Muscle layer of duodenum (tissue), 2 donors: ENCODE data around the gene ACTR3C.
A peak's percentile ranks its signal among the peaks of the same experiment; 100 is the strongest.

Source experiments
- H3K27ac ChIP-seq: one replicate; pipeline ENCODE4 v1.7.0; 2013; ENCODE audit warnings: mild to moderate bottlenecking, low read length
- H3K27me3 ChIP-seq: one replicate; pipeline ENCODE4 v1.7.0; 2013; ENCODE audit warnings: low read depth, mild to moderate bottlenecking, control low read depth, low read length
- H3K36me3 ChIP-seq, 2 donors: one replicate each; pipeline ENCODE4 v1.7.0; 2013; ENCODE audit warnings: low read length in 2 of 2, control low read depth in 1 of 2, mild to moderate bottlenecking in 1 of 2; ENCODE audit not compliant: insufficient read depth in 2 of 2, control insufficient read depth in 1 of 2
- H3K4me1 ChIP-seq, 2 donors: one replicate each; pipeline ENCODE4 v1.7.0; 2013; ENCODE audit warnings: low read length in 2 of 2, mild to moderate bottlenecking in 2 of 2, control low read depth in 1 of 2, moderate library complexity in 1 of 2; ENCODE audit not compliant: insufficient read depth in 2 of 2, control insufficient read depth in 1 of 2
- H3K4me3 ChIP-seq, 2 donors: one replicate each; pipeline ENCODE4 v1.7.0; 2013; ENCODE audit warnings: low read length in 2 of 2, low read depth in 1 of 2, mild to moderate bottlenecking in 1 of 2
- H3K9me3 ChIP-seq, 2 donors: one replicate each; pipeline ENCODE4 v1.7.0; 2013; ENCODE audit warnings: low read length in 2 of 2, control low read depth in 1 of 2, mild to moderate bottlenecking in 1 of 2; ENCODE audit not compliant: control insufficient read depth in 1 of 2
- donor health status: healthy.

Gene ACTR3C

DNA sequence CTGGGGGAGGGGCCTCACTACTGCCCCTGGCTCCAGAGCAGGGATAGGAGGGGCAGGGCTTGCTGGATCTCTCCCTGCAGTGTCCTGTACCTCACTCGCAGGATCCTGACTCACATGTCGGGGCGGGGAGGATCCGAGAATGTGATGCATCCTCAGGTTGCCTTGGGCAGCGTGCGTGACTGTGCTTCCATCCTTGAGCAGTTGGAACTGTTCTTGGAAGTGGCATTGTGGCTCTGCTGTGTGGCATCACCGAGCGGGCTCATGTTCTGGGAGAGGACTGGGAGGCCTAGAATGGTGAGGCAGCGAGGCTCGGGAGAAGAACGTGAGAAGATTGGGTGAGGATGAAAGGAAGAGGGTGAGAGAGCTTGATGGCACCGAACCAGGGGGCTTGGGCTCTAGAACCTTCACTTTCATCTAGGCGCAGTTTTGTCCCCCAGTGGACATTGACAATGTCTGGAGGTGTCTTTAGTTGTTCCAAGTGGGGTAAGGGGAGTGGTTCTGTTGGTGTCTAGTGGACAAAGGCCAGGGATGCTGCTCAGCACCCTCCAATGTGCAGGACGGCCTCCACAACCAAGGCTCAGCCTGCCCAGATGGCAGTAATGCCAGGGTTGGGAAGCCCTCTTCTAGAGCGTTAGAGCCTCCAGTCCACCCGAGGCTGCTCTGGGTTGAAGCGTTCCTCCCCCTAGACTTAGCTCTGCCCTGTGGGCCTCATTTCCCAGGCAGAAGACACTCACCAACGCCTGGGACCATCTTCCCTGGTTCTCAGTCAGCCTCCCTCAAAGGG, 9.7 kb upstream of the ACTR3C start:
- Histone ChIP-seq H3K27ac (no peak overlapping the region), H3K27me3 (no peaks in the 10 kb centered on the region), H3K9me3 (no peaks in the 10 kb centered on the region), H3K4me3 (no peak overlapping the region), H3K4me1 (peaks cover 8 to 36% of the 10 kb centered on the region in 2 donors), H3K36me3 (peaks cover 0 to 25% of the 10 kb centered on the region in 2 donors)

GRCh38 chr7:150330211-150330885, 7.0 kb upstream of the ACTR3C start:
- Histone ChIP-seq H3K4me3 (no peak overlapping the region), H3K9me3 (no peaks in the 10 kb centered on the region), H3K36me3 (peaks cover 6 to 21% of the 10 kb centered on the region in 2 donors), H3K27ac (no peak overlapping the region), H3K27me3 (no peaks in the 10 kb centered on the region), H3K4me1 (peaks cover 0 to 10% of the 10 kb centered on the region in 2 donors)

- Histone ChIP-seq H3K27ac (no peak overlapping the region), H3K9me3 (no peaks in the 10 kb centered on the region), H3K27me3 (no peaks in the 10 kb centered on the region), H3K4me3 (no peak overlapping the region), H3K4me1 (peaks cover 0 to 1% of the 10 kb centered on the region in 2 donors), H3K36me3 (peaks cover 6 to 21% of the 10 kb centered on the region in 2 donors)
These were observed 6.2 kb upstream of the ACTR3C start for GRCh38 chr7:150329331-150330120.

GRCh38 chr7:150327308-150327707, 4.0 kb upstream of the ACTR3C start:
- Histone ChIP-seq H3K27me3 (no peaks in the 10 kb centered on the region), H3K4me3 (no peak overlapping the region), H3K9me3 (no peaks in the 10 kb centered on the region), H3K27ac (no peak overlapping the region), H3K4me1 (peaks cover 0 to 5% of the 10 kb centered on the region in 2 donors), H3K36me3 (peaks cover 6 to 21% of the 10 kb centered on the region in 2 donors)

DNA sequence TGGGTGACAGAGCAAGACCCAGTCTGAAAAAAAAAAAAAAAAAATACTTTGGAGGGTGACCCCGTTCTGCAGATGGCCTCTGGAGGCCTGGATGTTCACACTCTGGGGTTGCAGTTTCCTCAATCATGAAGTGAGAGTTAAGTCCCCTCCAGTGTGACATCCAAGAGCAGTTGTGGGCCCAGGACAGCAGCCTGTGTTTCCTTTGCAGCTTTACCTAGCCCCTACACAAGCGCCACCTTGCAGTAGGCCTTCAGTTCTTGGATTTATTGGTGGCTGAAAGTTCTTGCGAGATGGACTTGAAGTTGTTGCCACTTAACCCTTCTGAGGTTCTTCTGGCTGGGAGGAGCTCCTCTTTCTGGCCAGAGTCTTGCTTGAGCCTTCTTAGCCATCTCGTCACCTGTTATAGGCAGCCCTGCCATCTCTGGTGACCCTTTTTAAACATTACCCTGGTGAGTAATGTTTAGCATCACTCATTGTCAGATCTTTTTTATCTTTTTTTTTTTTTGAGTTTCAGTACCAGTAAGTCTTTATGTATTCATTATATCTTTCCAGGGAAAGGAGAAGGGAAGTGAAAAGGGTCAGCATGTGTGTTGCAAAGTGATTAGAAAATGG, 3.4 kb upstream of the ACTR3C start:
- peaks cover 0 to 11% of the 10 kb centered on the region in 2 donors for H3K4me1 ChIP-seq
- no peaks in the 10 kb centered on the region for H3K9me3 ChIP-seq
- H3K4me3 ChIP-seq: no peak overlapping the region
- no peak overlapping the region for H3K27ac ChIP-seq
- no peaks in the 10 kb centered on the region for H3K27me3 ChIP-seq
- H3K36me3 ChIP-seq: peaks cover 6 to 21% of the 10 kb centered on the region in 2 donors

DNA sequence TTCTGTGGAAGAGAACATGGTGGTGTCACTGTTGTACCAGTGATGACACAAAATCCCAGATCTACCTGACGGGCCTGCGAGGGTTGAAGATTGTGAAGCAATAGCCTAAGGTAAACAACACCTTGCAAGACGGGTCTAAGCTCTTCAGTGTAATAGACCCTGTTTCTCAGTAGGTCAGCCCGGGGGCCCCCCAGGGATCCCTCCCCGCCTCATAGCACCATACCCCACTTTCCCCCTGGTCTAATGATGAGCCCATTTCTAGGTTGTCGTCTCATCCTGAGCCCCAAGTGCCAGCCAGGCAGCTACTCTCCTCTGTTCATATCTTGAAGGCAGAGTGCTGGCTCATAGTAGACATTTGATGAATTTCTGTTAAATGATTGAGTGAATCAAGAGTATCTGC, 2.6 kb upstream of the ACTR3C start:
- no peak overlapping the region for H3K4me3 ChIP-seq
- H3K4me1 ChIP-seq: peaks cover 0 to 11% of the 10 kb centered on the region in 2 donors
- H3K27me3 ChIP-seq: no peaks in the 10 kb centered on the region
- H3K9me3 ChIP-seq: no peaks in the 10 kb centered on the region
- H3K27ac ChIP-seq: no peak overlapping the region
- H3K36me3 ChIP-seq: peaks cover 6 to 18% of the 10 kb centered on the region in 2 donors

GRCh38 chr7:150325110-150325611, 1.8 kb upstream of the ACTR3C start:
- H3K27ac ChIP-seq: peak overlapping the region; percentile 19
- H3K4me1 ChIP-seq: peaks cover 0 to 11% of the 10 kb centered on the region in 2 donors
- H3K9me3 ChIP-seq: no peaks in the 10 kb centered on the region
- no peak overlapping the region for H3K4me3 ChIP-seq
- H3K27me3 ChIP-seq: no peaks in the 10 kb centered on the region
- H3K36me3 ChIP-seq: peaks cover 6 to 17% of the 10 kb centered on the region in 2 donors

DNA sequence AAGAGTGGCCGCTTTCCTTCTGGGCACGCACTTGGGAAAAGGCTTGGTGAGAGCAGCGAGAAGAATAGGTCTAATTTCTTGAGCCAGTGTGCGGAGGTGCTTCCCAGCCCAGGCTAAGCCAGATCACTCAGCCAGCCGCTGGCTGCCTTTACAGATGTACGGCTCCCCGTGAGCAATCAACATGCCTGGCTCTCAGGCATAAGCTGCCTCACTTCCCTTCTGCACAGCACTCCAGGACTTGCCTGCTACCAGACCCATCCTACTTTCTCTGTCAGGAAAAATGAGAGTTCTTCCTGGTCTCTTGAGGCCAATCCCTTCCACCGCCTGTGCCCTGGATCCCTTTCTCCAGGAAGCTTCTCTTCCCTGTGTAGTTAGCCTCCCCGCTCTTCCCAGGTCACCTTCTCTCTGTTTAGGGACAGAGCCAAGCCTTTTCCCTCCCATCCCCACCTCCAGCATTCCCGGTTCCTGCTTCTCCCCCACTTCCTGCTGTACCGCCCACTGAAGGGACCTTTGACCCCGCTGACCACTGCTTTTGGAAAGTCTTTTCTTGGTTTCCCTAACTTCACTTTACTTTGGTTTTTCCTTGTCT, 1.1 kb upstream of the ACTR3C start:
- H3K4me1 ChIP-seq: peaks cover 0 to 11% of the 10 kb centered on the region in 2 donors
- peak overlapping the region; percentile 19 for H3K27ac ChIP-seq
- no peaks in the 10 kb centered on the region for H3K27me3 ChIP-seq
- H3K9me3 ChIP-seq: no peaks in the 10 kb centered on the region
- H3K36me3 ChIP-seq: peaks cover 6 to 12% of the 10 kb centered on the region in 2 donors
- H3K4me3 ChIP-seq: peak overlapping the region; percentile 28 to 79

DNA sequence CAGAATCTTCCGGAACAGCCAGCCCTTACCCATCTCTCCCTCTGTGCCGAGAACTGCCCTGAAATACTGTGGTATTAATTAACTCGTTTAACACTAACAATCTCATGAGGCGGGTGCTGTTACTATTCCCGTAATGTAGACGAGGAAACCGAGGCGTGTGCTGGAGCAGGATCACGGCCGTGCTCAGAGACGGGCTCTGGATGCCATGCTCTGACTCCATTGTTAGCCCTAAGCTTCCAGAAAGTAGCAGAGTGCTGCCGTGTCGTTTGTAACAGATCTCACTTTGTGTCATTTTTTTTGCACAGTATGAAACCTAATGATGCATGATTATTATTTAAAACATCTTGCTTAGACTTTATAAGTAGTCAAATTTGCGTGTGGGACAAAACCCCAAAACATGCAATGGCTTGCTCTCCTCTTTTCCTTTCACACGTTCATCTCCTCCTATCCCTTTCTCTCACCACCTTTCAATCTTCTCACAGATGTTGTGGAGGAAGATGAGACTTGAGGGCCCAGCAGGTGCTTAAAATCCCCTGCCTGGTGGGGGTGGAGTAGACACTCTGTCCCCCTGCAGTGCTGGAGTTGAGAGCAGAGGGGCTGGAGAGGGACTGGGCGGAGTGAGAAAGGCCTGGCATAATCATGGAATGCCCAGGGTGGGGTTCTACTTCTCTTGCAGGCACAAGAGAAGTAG, 482 bp upstream of the ACTR3C start:
- Histone ChIP-seq H3K27ac (peak overlapping the region; percentile 35), H3K36me3 (peaks cover 5 to 6% of the 10 kb centered on the region in 2 donors), H3K4me1 (peaks cover 0 to 11% of the 10 kb centered on the region in 2 donors), H3K27me3 (no peaks in the 10 kb centered on the region), H3K9me3 (no peaks in the 10 kb centered on the region), H3K4me3 (peak overlapping the region; percentile 76 to 79)
